A673 (cell line): ENCODE measurements around the gene LMF1. TPM values are rescaled to one million over a fixed set of nuclear protein-coding genes. Genes with fewer than 3 reads are reported as not detected.

Source experiments
- BruUV-seq: library from RNA; stranded (reverse); fragments of 400-500 nt; replicated peaks from 2 replicates; lab custom pipeline; 2021; lab: Mats Ljungman, UMichigan
- CTCF ChIA-PET: fragments of 300-600 bp; sonication (Branson Sonifier 250); formaldehyde crosslinking; loops from one replicate; lab custom pipeline; 2022; ENCODE audit warnings: antibody characterized with exemption; lab: Charles Lee
- POLR2A ChIA-PET: fragments of 300-600 bp; sonication (Branson Sonifier 250); formaldehyde crosslinking; loops from one replicate; lab custom pipeline; 2022; ENCODE audit warnings: antibody characterized with exemption; ENCODE audit not compliant: low non-redundant PET; lab: Charles Lee
- DNase-seq: peaks from one replicate; pipeline ENCODE4 v3.0.0-alpha.2; 2015; ENCODE audit warnings: low spot score
- H3K27ac ChIP-seq: fragments of 200-600 bp; sonication (generic); 2 replicates; pipeline ENCODE4 v1.5.1; 2016; ENCODE audit warnings: mixed run types, low read depth, mild to moderate bottlenecking, mixed read lengths, antibody characterized with exemption, low read length; ENCODE audit not compliant: poor library complexity, severe bottlenecking
- H3K27me3 ChIP-seq: fragments of 200-600 bp; sonication (generic); replicated peaks from 2 replicates; pipeline ENCODE4 v1.6.1; 2017; ENCODE audit warnings: mixed run types, low read depth, mild to moderate bottlenecking, mixed read lengths, antibody characterized with exemption, low read length; ENCODE audit not compliant: insufficient read depth, poor library complexity
- H3K36me3 ChIP-seq: fragments of 200-600 bp; sonication (generic); 2 replicates; pipeline ENCODE4 v1.6.1; 2016; ENCODE audit warnings: mixed run types, mild to moderate bottlenecking, mixed read lengths, antibody characterized with exemption, low read length; ENCODE audit not compliant: insufficient read depth, poor library complexity, severe bottlenecking
- H3K4me1 ChIP-seq: fragments of 200-600 bp; sonication (generic); 2 replicates; pipeline ENCODE4 v1.6.1; 2017; ENCODE audit warnings: mixed run types, mild to moderate bottlenecking, mixed read lengths, antibody characterized with exemption, low read length; ENCODE audit not compliant: insufficient read depth, poor library complexity, severe bottlenecking
- H3K4me3 ChIP-seq: fragments of 200-600 bp; sonication (generic); 2 replicates; pipeline ENCODE4 v1.5.1; 2016; ENCODE audit warnings: low read depth, mixed run types, mild to moderate bottlenecking, mixed read lengths, low read length; ENCODE audit not compliant: poor library complexity, severe bottlenecking
- H3K9me3 ChIP-seq: fragments of 200-600 bp; sonication (generic); 2 replicates; pipeline ENCODE4 v1.6.1; 2016; ENCODE audit warnings: mixed run types, low read depth, mild to moderate bottlenecking, mixed read lengths, antibody characterized with exemption, low read length; ENCODE audit not compliant: poor library complexity, severe bottlenecking
- EZH2 ChIP-seq: fragments of 200-600 bp; sonication (generic); IDR thresholded peaks from 2 replicates; pipeline ENCODE4 v1.6.1; 2017; ENCODE audit warnings: borderline replicate concordance, low read depth, mild to moderate bottlenecking, mixed read lengths, antibody characterized with exemption, low read length; ENCODE audit not compliant: poor library complexity, severe bottlenecking
- intact Hi-C: fragments of 100-400 bp; cut with micrococcal nuclease; formaldehyde crosslinking; loops from one replicate; pipeline ENCODE4 v1.10.0; 2022; ENCODE audit not compliant: unreplicated experiment
- total RNA-seq: library from RNA; stranded (reverse); gene quantifications from 2 replicates; pipeline ENCODE4 v1.2.3, GENCODE V29; 2021
- TF ChIP-seq, protein P1 (sequence below): fragments of 300-800, 200-600 bp; sonication (generic); conservative IDR thresholded peaks from 2 replicates; pipeline ENCODE4 v1.5.1; 2017; ENCODE audit warnings: low read depth, mild to moderate bottlenecking, antibody characterized with exemption, low read length, moderate library complexity, mixed read lengths

Gene LMF1
- total RNA-seq, 1 experiment from 2014 or later: 21.0 TPM

DNA sequence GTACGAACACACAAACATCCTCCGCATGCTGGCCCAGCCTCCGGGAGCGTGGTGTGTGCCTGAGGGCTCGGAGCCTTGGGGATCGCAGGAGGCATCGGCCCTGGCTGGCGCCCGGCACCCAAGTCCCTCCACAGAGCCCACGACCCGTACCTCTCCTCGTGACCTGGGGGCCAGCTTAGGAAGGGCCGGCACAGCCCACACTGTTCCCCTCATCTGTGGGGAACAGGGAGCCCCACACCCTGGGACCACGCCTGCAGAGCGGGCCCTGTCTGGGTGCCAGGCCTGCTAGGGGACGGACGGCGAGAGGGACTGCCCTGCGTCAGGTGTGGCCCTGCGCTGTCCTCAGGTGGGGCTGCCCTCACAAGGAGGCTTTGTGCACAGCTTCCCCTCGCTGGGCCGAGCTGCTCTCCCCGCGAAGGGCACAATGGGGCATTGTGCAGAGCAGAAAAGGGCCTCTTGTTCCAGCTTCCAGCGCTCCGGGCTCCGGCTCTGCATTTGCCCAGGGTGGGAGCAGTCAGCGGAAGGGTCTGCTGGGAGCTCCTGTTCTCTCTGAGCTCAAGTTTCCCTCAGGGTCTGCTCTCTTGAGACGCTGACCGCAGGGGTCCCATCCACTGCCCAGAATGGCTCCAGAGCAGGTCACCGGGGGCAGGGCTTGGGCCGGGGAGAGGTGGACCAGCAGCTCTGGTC is 1.7 kb upstream of the LMF1 start:
- ChIA-PET POLR2A (no interaction called here), CTCF (no interaction called here)
- no peak for DNase-seq
- no peak overlapping the region for H3K27ac ChIP-seq
- intact Hi-C loops: no loop called here
- H3K4me3 ChIP-seq: no peak overlapping the region
- BruUV-seq: no TSS peak
- peaks cover 12% of the 10 kb centered on the region for H3K4me1 ChIP-seq
- H3K9me3 ChIP-seq: no peaks in the 10 kb centered on the region
- H3K27me3 ChIP-seq: no peaks in the 10 kb centered on the region
- H3K36me3 ChIP-seq: no peaks in the 10 kb centered on the region
- TF ChIP-seq, protein P1, sequence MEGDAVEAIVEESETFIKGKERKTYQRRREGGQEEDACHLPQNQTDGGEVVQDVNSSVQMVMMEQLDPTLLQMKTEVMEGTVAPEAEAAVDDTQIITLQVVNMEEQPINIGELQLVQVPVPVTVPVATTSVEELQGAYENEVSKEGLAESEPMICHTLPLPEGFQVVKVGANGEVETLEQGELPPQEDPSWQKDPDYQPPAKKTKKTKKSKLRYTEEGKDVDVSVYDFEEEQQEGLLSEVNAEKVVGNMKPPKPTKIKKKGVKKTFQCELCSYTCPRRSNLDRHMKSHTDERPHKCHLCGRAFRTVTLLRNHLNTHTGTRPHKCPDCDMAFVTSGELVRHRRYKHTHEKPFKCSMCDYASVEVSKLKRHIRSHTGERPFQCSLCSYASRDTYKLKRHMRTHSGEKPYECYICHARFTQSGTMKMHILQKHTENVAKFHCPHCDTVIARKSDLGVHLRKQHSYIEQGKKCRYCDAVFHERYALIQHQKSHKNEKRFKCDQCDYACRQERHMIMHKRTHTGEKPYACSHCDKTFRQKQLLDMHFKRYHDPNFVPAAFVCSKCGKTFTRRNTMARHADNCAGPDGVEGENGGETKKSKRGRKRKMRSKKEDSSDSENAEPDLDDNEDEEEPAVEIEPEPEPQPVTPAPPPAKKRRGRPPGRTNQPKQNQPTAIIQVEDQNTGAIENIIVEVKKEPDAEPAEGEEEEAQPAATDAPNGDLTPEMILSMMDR: no peak
- no peak for TF ChIP-seq EZH2

DNA sequence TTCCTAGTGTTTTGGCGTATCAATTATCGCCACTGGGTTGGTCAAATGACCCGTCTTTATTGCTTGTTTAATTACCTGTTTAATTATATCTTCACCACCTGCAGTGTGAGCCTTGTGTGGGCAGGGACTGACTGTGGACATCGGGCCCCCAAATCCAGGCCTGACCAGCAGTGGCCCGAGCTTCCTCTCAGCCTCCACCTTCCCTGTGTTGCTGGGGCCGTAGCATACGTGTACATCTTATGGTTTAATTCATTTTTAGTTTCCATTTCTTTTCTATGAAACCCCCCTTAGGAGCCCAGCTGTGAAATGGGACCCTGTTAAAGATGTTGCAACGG is 1.2 kb upstream of the LMF1 start:
- H3K36me3 ChIP-seq: peaks cover under 1% of the 10 kb centered on the region
- DNase-seq: no peak
- no TSS peak for BruUV-seq
- H3K27me3 ChIP-seq: no peaks in the 10 kb centered on the region
- peaks cover 12% of the 10 kb centered on the region for H3K4me1 ChIP-seq
- no peak overlapping the region for H3K27ac ChIP-seq
- POLR2A ChIA-PET: no interaction called here
- CTCF ChIA-PET: no interaction called here
- TF ChIP-seq EZH2: no peak
- TF ChIP-seq, protein P1: no peak
- intact Hi-C loops: no loop called here
- H3K4me3 ChIP-seq: no peak overlapping the region
- no peaks in the 10 kb centered on the region for H3K9me3 ChIP-seq

DNA sequence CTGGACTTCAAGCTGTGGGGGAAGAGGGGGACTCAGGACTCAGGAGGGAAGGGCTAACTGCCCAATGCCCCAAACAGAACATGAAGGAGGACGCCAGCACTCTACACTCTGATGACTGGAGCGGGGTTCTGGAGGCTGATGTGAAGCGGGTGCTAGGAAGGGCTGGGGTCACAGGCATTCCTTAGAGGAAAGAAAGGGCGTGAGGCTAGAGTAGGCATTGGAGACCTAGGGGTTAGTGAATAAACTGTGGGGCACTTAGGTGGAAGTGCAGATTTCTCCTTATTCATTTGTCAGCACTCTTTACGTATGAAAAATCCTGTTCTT is 760 bp upstream of the LMF1 start:
- POLR2A ChIA-PET: no interaction called here
- intact Hi-C loops: no loop called here
- no TSS peak for BruUV-seq
- H3K27me3 ChIP-seq: no peaks in the 10 kb centered on the region
- H3K27ac ChIP-seq: no peak overlapping the region
- DNase-seq: no peak
- no peak overlapping the region for H3K4me3 ChIP-seq
- H3K4me1 ChIP-seq: peaks cover 12% of the 10 kb centered on the region
- H3K36me3 ChIP-seq: peaks cover 5% of the 10 kb centered on the region
- TF ChIP-seq, protein P1: no peak
- TF ChIP-seq EZH2: no peak
- no peaks in the 10 kb centered on the region for H3K9me3 ChIP-seq
- CTCF ChIA-PET: interaction anchor here (0.7 kb wide), 1 partner anchor 619 kb away, joined by 4 read pairs; no protein-coding TSS in a partner anchor
